Loucy (cell line): ENCODE measurements around the gene HEBP1.

Experiments
- H2AFZ ChIP-seq: fragments of 200-600 bp; sonication (generic); 2 replicates; pipeline ENCODE4 v1.6.0; 2016; ENCODE audit warnings: antibody characterized with exemption, mild to moderate bottlenecking, low read length, moderate library complexity
- H3F3A ChIP-seq: fragments of 200-600 bp; 2 replicates; pipeline ENCODE4 v1.6.0; 2016; ENCODE audit warnings: antibody characterized with exemption, low read depth, mild to moderate bottlenecking
- H3K27me3 ChIP-seq: fragments of 200-600 bp; sonication (generic); 2 replicates; pipeline ENCODE4 v1.6.1; 2014; ENCODE audit warnings: low read length, mild to moderate bottlenecking; ENCODE audit not compliant: insufficient read depth, poor library complexity, severe bottlenecking
- H3K36me3 ChIP-seq: fragments of 200-600 bp; sonication (generic); 2 replicates; pipeline ENCODE4 v1.6.1; 2016; ENCODE audit warnings: low read length; ENCODE audit not compliant: insufficient read depth
- H3K4me1 ChIP-seq: fragments of 200-600 bp; sonication (generic); 2 replicates; pipeline ENCODE4 v1.5.1; 2014; ENCODE audit warnings: low read length, mild to moderate bottlenecking; ENCODE audit not compliant: insufficient read depth, poor library complexity, severe bottlenecking
- H3K4me2 ChIP-seq: fragments of 200-600 bp; sonication (generic); 2 replicates; pipeline ENCODE4 v1.6.0; 2014; ENCODE audit warnings: antibody characterized with exemption, low read length, low read depth, mild to moderate bottlenecking; ENCODE audit not compliant: poor library complexity, severe bottlenecking
- H3K4me3 ChIP-seq: fragments of 200-600 bp; sonication (generic); 2 replicates; pipeline ENCODE4 v1.5.1; 2014; ENCODE audit warnings: low read length, mild to moderate bottlenecking, mixed read lengths; ENCODE audit not compliant: poor library complexity, severe bottlenecking
- H3K79me2 ChIP-seq: fragments of 200-600 bp; sonication (generic); 2 replicates; pipeline ENCODE4 v1.6.1; 2014; ENCODE audit warnings: low read length; ENCODE audit not compliant: insufficient read depth
- H3K9ac ChIP-seq: fragments of 200-600 bp; sonication (generic); 2 replicates; pipeline ENCODE4 v1.6.0; 2014; ENCODE audit warnings: mild to moderate bottlenecking, low read depth, low read length, moderate library complexity; ENCODE audit not compliant: poor library complexity, severe bottlenecking
- H3K9me2 ChIP-seq: fragments of 200-600 bp; sonication (generic); replicated peaks from 2 replicates; pipeline ENCODE4 v1.6.1; 2016; ENCODE audit warnings: low read depth, low read length, mixed read lengths
- H3K9me3 ChIP-seq: fragments of 200-600 bp; sonication (generic); 2 replicates; pipeline ENCODE4 v1.6.1; 2014; ENCODE audit warnings: mild to moderate bottlenecking, antibody characterized with exemption, low read length, low read depth; ENCODE audit not compliant: insufficient read depth
- H4K20me1 ChIP-seq: fragments of 200-600 bp; sonication (generic); 2 replicates; pipeline ENCODE4 v1.6.0; 2014; ENCODE audit warnings: antibody characterized with exemption, low read length, mild to moderate bottlenecking; ENCODE audit not compliant: insufficient read depth, poor library complexity, severe bottlenecking
- CTCF ChIP-seq: fragments of 200-600 bp; sonication (generic); conservative IDR thresholded peaks from 2 replicates; pipeline ENCODE4 v1.5.1; 2014; ENCODE audit warnings: mild to moderate bottlenecking, antibody characterized with exemption, low read length
- EZH2phosphoT487 ChIP-seq: fragments of 200-600 bp; IDR thresholded peaks from 2 replicates; pipeline ENCODE4 v1.6.1; 2018; ENCODE audit warnings: antibody characterized with exemption, mild to moderate bottlenecking, moderate library complexity, borderline replicate concordance

HEBP1 gene

DNA sequence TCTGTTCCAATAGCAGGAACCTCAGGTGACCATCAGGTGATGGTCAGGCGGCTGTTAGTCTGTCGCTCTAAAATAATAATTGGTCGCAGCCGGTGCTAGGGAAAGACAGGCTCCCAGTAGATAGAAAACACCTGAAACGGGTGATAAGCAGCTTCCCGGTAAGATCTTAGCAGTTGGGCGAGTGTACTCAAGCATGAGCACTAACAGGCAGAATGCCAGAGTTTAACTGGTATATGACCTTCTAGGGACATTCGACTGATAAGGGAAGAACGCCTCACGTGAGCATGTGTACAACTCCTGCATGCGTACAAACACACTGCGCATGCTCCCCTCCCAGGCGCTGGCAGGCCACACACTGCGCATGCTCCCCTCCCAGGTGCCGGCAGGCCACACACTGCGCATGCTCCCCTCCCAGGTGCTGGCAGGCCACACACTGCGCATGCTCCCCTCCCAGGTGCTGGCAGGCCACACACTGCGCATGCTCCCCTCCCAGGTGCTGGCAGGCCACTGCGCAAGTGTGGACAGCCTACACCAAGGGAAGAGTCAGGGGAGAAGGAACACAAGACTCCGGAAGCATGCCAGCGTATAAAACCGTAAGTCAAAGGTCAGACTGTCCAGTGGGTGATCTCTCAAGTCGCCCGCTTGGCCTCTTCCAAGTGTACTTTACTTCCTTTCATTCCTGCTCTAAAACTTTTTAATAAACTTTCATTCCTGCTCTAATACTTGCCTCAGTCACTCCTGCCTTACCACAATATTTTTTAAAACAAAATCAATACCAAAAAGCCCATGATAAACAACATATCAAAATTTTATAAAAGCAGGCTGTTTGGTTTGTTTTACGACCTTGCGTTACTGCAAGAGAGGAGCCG is 72.6 kb downstream of the HEBP1 start:
- Histone ChIP-seq H3K9me3 (no peaks in the 10 kb centered on the region), H3K4me2 (no peak overlapping the region), H3K36me3 (no peaks in the 10 kb centered on the region), H3K4me3 (no peak overlapping the region), H3K79me2 (no peaks in the 10 kb centered on the region), H3K9me2 (no peaks in the 10 kb centered on the region), H2AFZ (no peak overlapping the region), H3K4me1 (no peaks in the 10 kb centered on the region), H4K20me1 (no peaks in the 10 kb centered on the region), H3F3A (no peaks in the 10 kb centered on the region), H3K27me3 (no peaks in the 10 kb centered on the region), H3K9ac (no peak overlapping the region)
- no peak for TF ChIP-seq CTCF
- no peak for TF ChIP-seq EZH2phosphoT487

DNA sequence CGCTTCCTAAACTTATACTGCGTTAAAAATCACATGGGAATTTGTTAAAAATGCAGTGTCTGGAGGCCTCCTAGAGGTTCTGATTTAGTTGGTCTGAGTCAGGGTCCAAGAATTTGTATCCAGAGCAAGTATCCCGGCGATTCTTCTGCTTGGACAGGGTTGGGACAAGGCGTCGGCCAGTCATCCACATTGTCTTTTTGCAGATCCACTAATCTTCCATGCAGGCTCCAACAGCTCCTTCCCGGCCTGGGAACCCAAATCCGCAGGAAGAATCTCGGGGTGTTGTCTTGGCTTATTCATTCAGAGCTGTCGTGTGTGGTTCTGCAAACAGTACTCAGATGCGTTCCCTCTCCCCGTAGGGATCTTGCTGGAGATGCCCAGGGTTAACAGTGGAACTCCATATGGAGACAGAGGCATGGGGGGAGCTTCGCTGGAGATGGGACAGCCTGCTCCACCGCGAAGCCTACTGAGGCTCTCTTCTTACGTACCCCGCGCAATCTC is 73.4 kb downstream of the HEBP1 start:
- Histone ChIP-seq H3K27me3 (no peaks in the 10 kb centered on the region), H2AFZ (no peak overlapping the region), H3K9me2 (no peaks in the 10 kb centered on the region), H3K4me3 (no peak overlapping the region), H3F3A (no peaks in the 10 kb centered on the region), H3K36me3 (no peaks in the 10 kb centered on the region), H3K4me1 (no peaks in the 10 kb centered on the region), H4K20me1 (no peaks in the 10 kb centered on the region), H3K9ac (no peak overlapping the region), H3K9me3 (no peaks in the 10 kb centered on the region), H3K79me2 (no peaks in the 10 kb centered on the region), H3K4me2 (no peak overlapping the region)
- TF ChIP-seq EZH2phosphoT487 (no peak), CTCF (no peak)

GRCh38 chr12:12925388-12925787 is 74.7 kb downstream of the HEBP1 start:
- Histone ChIP-seq H3K36me3 (no peaks in the 10 kb centered on the region), H3K9ac (no peak overlapping the region), H3K27me3 (no peaks in the 10 kb centered on the region), H3F3A (no peaks in the 10 kb centered on the region), H3K9me3 (no peaks in the 10 kb centered on the region), H2AFZ (no peak overlapping the region), H3K4me2 (no peak overlapping the region), H3K79me2 (no peaks in the 10 kb centered on the region), H3K4me1 (no peaks in the 10 kb centered on the region), H4K20me1 (no peaks in the 10 kb centered on the region), H3K4me3 (no peak overlapping the region), H3K9me2 (no peaks in the 10 kb centered on the region)
- TF ChIP-seq CTCF (no peak), EZH2phosphoT487 (no peak)
